H1 (cell line): ENCODE data around the gene P3H2. TPM values are rescaled to one million over a fixed set of nuclear protein-coding genes. Genes with fewer than 3 reads are reported as not detected.

ENCODE experiments used
- CTCF ChIA-PET: fragments of 300-600 bp; sonication (Branson Sonifier 250); formaldehyde crosslinking; loops from one replicate; lab custom pipeline; 2021; ENCODE audit not compliant: partially characterized antibody; lab: Charles Lee
- POLR2A ChIA-PET: fragments of 300-600 bp; sonication (Branson Sonifier 250); formaldehyde crosslinking; loops from one replicate; lab custom pipeline; 2021; ENCODE audit warnings: inconsistent platforms; ENCODE audit not compliant: partially characterized antibody; lab: Charles Lee
- DNase-seq, 2 experiments: peaks; one replicate each; pipeline versions ENCODE4 v3.0.0 to v3.0.0-alpha.2; 2010 to 2022; ENCODE audit warnings: low spot score in 2 of 2, low read depth in 1 of 2, mixed read lengths in 1 of 2
- FAIRE-seq: peaks from 2 replicates; lab custom pipeline; 2011; peaks lifted over from hg19 to GRCh38; lab: Jason Lieb, UNC
- H2AFZ ChIP-seq: 2 replicates; pipeline ENCODE4 v1.8.1; 2012; ENCODE audit warnings: low read length, inconsistent platforms
- H2AK5ac ChIP-seq: 2 replicates; pipeline ENCODE4 v1.6.1; 2013; ENCODE audit warnings: low read depth, low read length
- H2BK120ac ChIP-seq: replicated peaks from 2 replicates; pipeline ENCODE3; 2013; ENCODE audit warnings: low read depth, low read length, inconsistent platforms
- H2BK12ac ChIP-seq: 2 replicates; pipeline ENCODE4 v1.6.1; 2013; ENCODE audit warnings: low read depth, low read length
- H2BK15ac ChIP-seq: 2 replicates; pipeline ENCODE4 v1.6.1; 2013; ENCODE audit warnings: low read length
- H2BK20ac ChIP-seq: 2 replicates; pipeline ENCODE4 v1.6.1; 2013; ENCODE audit warnings: low read length
- H2BK5ac ChIP-seq: 2 replicates; pipeline ENCODE4 v1.6.1; 2013; ENCODE audit warnings: low read depth, low read length
- H3K14ac ChIP-seq: 2 replicates; pipeline ENCODE4 v1.6.1; 2013; ENCODE audit warnings: inconsistent platforms; ENCODE audit not compliant: insufficient read length
- H3K18ac ChIP-seq: 2 replicates; pipeline ENCODE4 v1.6.1; 2013; ENCODE audit warnings: low read length; ENCODE audit errors: extremely low read depth
- H3K23ac ChIP-seq: 2 replicates; pipeline ENCODE4 v1.6.1; 2013; ENCODE audit warnings: inconsistent platforms; ENCODE audit not compliant: insufficient read length
- H3K23me2 ChIP-seq: 2 replicates; pipeline ENCODE4 v1.6.1; 2013; ENCODE audit warnings: low read depth, low read length
- H3K27ac ChIP-seq: 2 replicates; pipeline ENCODE4 v1.6.1; 2011; ENCODE audit warnings: low read depth, low read length, inconsistent platforms
- H3K27me3 ChIP-seq, 4 experiments: replicated peaks in 1 of 4; 1 replicate in 1 of 4; 2 replicates in 3 of 4; pipeline versions ENCODE4 v1.6.1 to v1.8.1; 2011 to 2013; ENCODE audit warnings: low read length in 3 of 4, mild to moderate bottlenecking in 3 of 4, inconsistent platforms in 2 of 4, mixed read lengths in 2 of 4, moderate library complexity in 1 of 4; ENCODE audit not compliant: control insufficient read depth in 3 of 4, insufficient read depth in 3 of 4; ENCODE audit errors: extremely low read depth in 1 of 4
- H3K36me3 ChIP-seq, 4 experiments: 2 replicates each; pipeline versions ENCODE4 v1.6.1 to v1.8.1; 2011 to 2013; ENCODE audit warnings: mild to moderate bottlenecking in 4 of 4, low read length in 3 of 4, moderate library complexity in 2 of 4, control low read depth in 1 of 4, inconsistent platforms in 1 of 4; ENCODE audit not compliant: insufficient read depth in 4 of 4, control insufficient read depth in 2 of 4
- H3K4ac ChIP-seq: replicated peaks from 2 replicates; pipeline ENCODE3; 2013; ENCODE audit warnings: low read length, low read depth, mixed read lengths, inconsistent platforms; ENCODE audit not compliant: insufficient read length
- H3K4me1 ChIP-seq, 4 experiments: replicated peaks in 1 of 4; 1 replicate in 1 of 4; 2 replicates in 3 of 4; pipeline versions ENCODE4 v1.6.1 to v1.8.1; 2011 to 2013; ENCODE audit warnings: low read length in 3 of 4, inconsistent platforms in 2 of 4, mixed read lengths in 1 of 4; ENCODE audit not compliant: insufficient read depth in 4 of 4, control insufficient read depth in 3 of 4
- H3K4me2 ChIP-seq, 2 experiments: 2 replicates each; pipeline versions ENCODE4 v1.6.1 to v1.8.1; 2011 to 2013; ENCODE audit warnings: low read depth in 2 of 2, low read length in 2 of 2, control low read depth in 1 of 2, inconsistent platforms in 1 of 2, mild to moderate bottlenecking in 1 of 2; ENCODE audit not compliant: insufficient read depth in 1 of 2
- H3K4me3 ChIP-seq, 4 experiments: fragments of 200-600, 300-600 bp in 1 of 4; sonication (generic), shearing (Covaris generic), sonication (Bioruptor Twin) in 1 of 4; 2 replicates each; pipeline versions ENCODE4 v1.5.1 to v1.8.1; 2011 to 2016; ENCODE audit warnings: low read length in 4 of 4, low read depth in 3 of 4, control low read depth in 2 of 4, inconsistent platforms in 2 of 4, mild to moderate bottlenecking in 2 of 4, mixed read lengths in 1 of 4, moderate library complexity in 1 of 4; ENCODE audit not compliant: insufficient read depth in 2 of 4; ENCODE audit errors: extremely low read depth in 1 of 4
- H3K56ac ChIP-seq: replicated peaks from 2 replicates; pipeline ENCODE3; 2013; ENCODE audit warnings: low read depth, mild to moderate bottlenecking, mixed read lengths, low read length, inconsistent platforms; ENCODE audit not compliant: insufficient read length
- H3K79me1 ChIP-seq: 2 replicates; pipeline ENCODE4 v1.6.1; 2013; ENCODE audit warnings: low read depth, low read length, control low read depth
- H3K79me2 ChIP-seq, 2 experiments: 2 replicates each; pipeline versions ENCODE4 v1.6.1 to v1.8.1; 2012 to 2013; ENCODE audit warnings: low read length in 2 of 2, mild to moderate bottlenecking in 2 of 2, inconsistent platforms in 1 of 2; ENCODE audit not compliant: insufficient read depth in 2 of 2, control insufficient read depth in 1 of 2
- H3K9ac ChIP-seq, 4 experiments: replicated peaks in 1 of 4; 1 replicate in 1 of 4; 2 replicates in 3 of 4; pipeline versions ENCODE4 v1.6.1 to v1.8.1; 2011 to 2013; ENCODE audit warnings: low read depth in 3 of 4, low read length in 3 of 4, control low read depth in 2 of 4, mild to moderate bottlenecking in 2 of 4, moderate library complexity in 2 of 4, inconsistent platforms in 1 of 4; ENCODE audit errors: extremely low read depth in 1 of 4
- H3K9me3 ChIP-seq, 2 experiments: 2 replicates each; pipeline versions ENCODE4 v1.6.1 to v1.8.1; 2012 to 2013; ENCODE audit warnings: mild to moderate bottlenecking in 2 of 2, moderate library complexity in 2 of 2, control low read depth in 1 of 2, inconsistent platforms in 1 of 2, low read depth in 1 of 2, low read length in 1 of 2, mixed read lengths in 1 of 2; ENCODE audit not compliant: insufficient read depth in 2 of 2
- H4K20me1 ChIP-seq, 2 experiments: replicated peaks in 1 of 2; 2 replicates each; pipeline versions ENCODE3 to v1.8.1; 2011 to 2013; ENCODE audit warnings: inconsistent platforms in 2 of 2, low read length in 2 of 2, mild to moderate bottlenecking in 1 of 2; ENCODE audit not compliant: insufficient read depth in 2 of 2, control insufficient read depth in 1 of 2
- H4K5ac ChIP-seq: 2 replicates; pipeline ENCODE4 v1.6.1; 2013; ENCODE audit warnings: low read length, low read depth, mixed read lengths, inconsistent platforms; ENCODE audit not compliant: insufficient read length
- H4K8ac ChIP-seq: 2 replicates; pipeline ENCODE4 v1.8.0; 2013; ENCODE audit warnings: mild to moderate bottlenecking, moderate library complexity, low read length, inconsistent platforms; ENCODE audit not compliant: insufficient read depth; ENCODE audit errors: extremely low read depth
- H4K91ac ChIP-seq: replicated peaks from 2 replicates; pipeline ENCODE3; 2013; ENCODE audit warnings: low read length, mixed read lengths, inconsistent platforms; ENCODE audit not compliant: insufficient read length
- GTF2F1 ChIP-seq: IDR thresholded peaks from 2 replicates; pipeline ENCODE4 v1.6.1; 2012; ENCODE audit warnings: low read depth, low read length, improper control_type of control experiment, borderline replicate concordance
- RAD21 ChIP-seq, 2 experiments: IDR thresholded peaks in 1 of 2; conservative IDR thresholded peaks in 1 of 2; 2 replicates each; pipeline ENCODE4 v1.6.1; 2011; ENCODE audit warnings: low read depth in 2 of 2, low read length in 2 of 2, improper control_type of control experiment in 1 of 2, inconsistent platforms in 1 of 2, mild to moderate bottlenecking in 1 of 2, moderate library complexity in 1 of 2
- WGBS, 2 experiments: shearing (Covaris generic) in 1 of 2; methylation state at CpG; one replicate each; pipeline versions ENCODE4 v1.1.6 to v1.1.7; 2013 to 2015; ENCODE audit warnings: low lambda C conversion rate in 2 of 2, mixed read lengths in 2 of 2, inconsistent platforms in 1 of 2, low coverage in 1 of 2, missing lambda C conversion rate in 1 of 2; ENCODE audit not compliant: insufficient replicate concordance in 2 of 2, insufficient coverage in 1 of 2, insufficient read length in 1 of 2; ENCODE audit errors: extremely low coverage in 1 of 2, missing lambda C conversion rate in 1 of 2; 5-methylcytosine and 5-hydroxymethylcytosine counted together
- polyA plus RNA-seq, 7 experiments: library from polyadenylated mRNA; depleted of rRNA in 3 of 7; stranded (reverse) in 5 of 7; unstranded in 2 of 7; fragments of >200 nt in 5 of 7; fragments of 200-250 nt in 2 of 7; gene quantifications; 1 replicate in 5 of 7; 2 replicates in 1 of 7; 4 replicates in 1 of 7; pipeline versions ENCODE4 v1.2.1 to v1.2.3, GENCODE V29; 2011 to 2013; ENCODE audit warnings: missing spikeins in 2 of 7, mixed read lengths in 2 of 7
- total RNA-seq: library from RNA; stranded (reverse); fragmentation: NEBNext Ultra II Directional; extraction: Animal tissue kit (Norgen Biotek cat#: 25700); gene quantifications from 2 replicates; pipeline ENCODE4 v1.2.1, GENCODE V29; 2021
- TF ChIP-seq, protein P1 (sequence below), 3 experiments: IDR thresholded peaks; 1 replicate in 2 of 3; 2 replicates in 1 of 3; pipeline versions ENCODE4 v1.5.1 to v1.6.1; 2011; ENCODE audit warnings: low read length in 3 of 3, mild to moderate bottlenecking in 3 of 3, inconsistent platforms in 2 of 3, low read depth in 1 of 3, moderate library complexity in 1 of 3; ENCODE audit not compliant: insufficient read depth in 1 of 3; ENCODE audit errors: control extremely low read depth in 1 of 3

Gene P3H2
- total and polyA plus RNA-seq, 2 of the 8 experiments (the other 6 are each of a cell fraction or from before 2014, with no cell fraction given) = 40.5 to 60.4 TPM

- Histone ChIP-seq H3K4me1 (peaks cover 0 to 19% (median 7%) of the 10 kb centered on the region in 4 experiments; a peak in 6 of 7 replicates), H2BK5ac (no peak overlapping the region), H4K20me1 (no peaks in the 10 kb centered on the region), H3K9ac (no peak overlapping the region), H3K27me3 (no peaks in the 10 kb centered on the region), H3K18ac (no peak overlapping the region), H2BK12ac (no peak overlapping the region), H4K8ac (no peak overlapping the region), H2AFZ (no peak overlapping the region), H4K91ac (no peak overlapping the region), H3K56ac (no peak overlapping the region), H3K23ac (no peak overlapping the region), H3K79me1 (no peaks in the 10 kb centered on the region), H3K27ac (no peak overlapping the region), H3K9me3 (no peaks in the 10 kb centered on the region), H3K23me2 (no peaks in the 10 kb centered on the region), H2BK15ac (no peak overlapping the region), H3K79me2 (no peaks in the 10 kb centered on the region; a peak in 1 of 4 replicates), H3K36me3 (no peaks in the 10 kb centered on the region), H2BK120ac (no peak overlapping the region), H3K4me2 (no peak overlapping the region), H3K4me3 (no peak overlapping the region), H3K14ac (no peak overlapping the region), H4K5ac (no peak overlapping the region), H3K4ac (no peak overlapping the region), H2AK5ac (no peak overlapping the region), H2BK20ac (no peak overlapping the region)
- DNase-seq (no peak), FAIRE-seq (no peak)
- CTCF ChIA-PET = interaction anchor here (0.7 to 3.0 kb wide), 7 partner anchors 8 to 59 kb away, joined by 3 to 11 read pairs (median 4); no protein-coding TSS in a partner anchor
- POLR2A ChIA-PET = no interaction called here
- WGBS, 2 experiments = 69% methylated on average over 2 of the region's 2 CpGs; no CpG with 5 or more reads in 1 of the 2 experiments
- TF ChIP-seq RAD21 (IDR thresholded peaks at IDR 0.05 in 1 of 2, conservative IDR thresholded peaks at IDR 0.05 in 1 of 2; ENCODE audit: low read depth in 2 of 2, low read length in 2 of 2) (peak in 1 of 2 experiments; percentile 8; a peak in 1 of 4 replicates), GTF2F1 (no peak)
- TF ChIP-seq, protein P1, sequence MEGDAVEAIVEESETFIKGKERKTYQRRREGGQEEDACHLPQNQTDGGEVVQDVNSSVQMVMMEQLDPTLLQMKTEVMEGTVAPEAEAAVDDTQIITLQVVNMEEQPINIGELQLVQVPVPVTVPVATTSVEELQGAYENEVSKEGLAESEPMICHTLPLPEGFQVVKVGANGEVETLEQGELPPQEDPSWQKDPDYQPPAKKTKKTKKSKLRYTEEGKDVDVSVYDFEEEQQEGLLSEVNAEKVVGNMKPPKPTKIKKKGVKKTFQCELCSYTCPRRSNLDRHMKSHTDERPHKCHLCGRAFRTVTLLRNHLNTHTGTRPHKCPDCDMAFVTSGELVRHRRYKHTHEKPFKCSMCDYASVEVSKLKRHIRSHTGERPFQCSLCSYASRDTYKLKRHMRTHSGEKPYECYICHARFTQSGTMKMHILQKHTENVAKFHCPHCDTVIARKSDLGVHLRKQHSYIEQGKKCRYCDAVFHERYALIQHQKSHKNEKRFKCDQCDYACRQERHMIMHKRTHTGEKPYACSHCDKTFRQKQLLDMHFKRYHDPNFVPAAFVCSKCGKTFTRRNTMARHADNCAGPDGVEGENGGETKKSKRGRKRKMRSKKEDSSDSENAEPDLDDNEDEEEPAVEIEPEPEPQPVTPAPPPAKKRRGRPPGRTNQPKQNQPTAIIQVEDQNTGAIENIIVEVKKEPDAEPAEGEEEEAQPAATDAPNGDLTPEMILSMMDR (IDR thresholded peaks at IDR 0.05; ENCODE audit: control extremely low read depth in 1 of 3, insufficient read depth in 1 of 3, low read depth in 1 of 3, low read length in 3 of 3) = no peak
Observed at GRCh38 chr3:190019844-190020243, 100.9 kb downstream of the P3H2 start.
